ENCODE results near the gene ETDB.
"Not testable (repeated sequence)": the region's sequence is repeated elsewhere in the genome, so short reads cannot be mapped to it uniquely, and the experiment has no call there.

The ETDB gene

GRCh38 chrX:135120056-135120576 is at the start of gene ETDB:
TSS of gene ETDB (minus strand) at chrX:135120526. CDS start at chrX:135119261, 1,265 bp downstream.
- in situ Hi-C loops (cut with MboI; ENCODE audit: low sequenced_read_pairs) = not testable (repeated sequence)

- in situ Hi-C loops (cut with MboI; ENCODE audit: low sequenced_read_pairs) = not testable (repeated sequence)
These were observed 49.2 kb upstream of the ETDB start for GRCh38 chrX:135169534-135169933.

- in situ Hi-C loops (cut with MboI; ENCODE audit: low sequenced_read_pairs) = no loop called here
These were observed 48.2 kb upstream of the ETDB start for GRCh38 chrX:135168486-135168885.

GRCh38 chrX:135154688-135155087 is 34.4 kb upstream of the ETDB start:
- in situ Hi-C loops (cut with MboI; ENCODE audit: low sequenced_read_pairs) = not testable (repeated sequence)

- in situ Hi-C loops (cut with MboI; ENCODE audit: low sequenced_read_pairs) = not testable (repeated sequence)
These were observed 5.8 kb upstream of the ETDB start for GRCh38 chrX:135126145-135126544.

GRCh38 chrX:135116064-135116463 is 4.3 kb downstream of the ETDB start:
- in situ Hi-C loops (cut with MboI; ENCODE audit: low sequenced_read_pairs) = not testable (repeated sequence)

GRCh38 chrX:135114392-135114791 is 5.9 kb downstream of the ETDB start:
- in situ Hi-C loops (cut with MboI; ENCODE audit: low sequenced_read_pairs) = no loop called here

- in situ Hi-C loops (cut with MboI; ENCODE audit: low sequenced_read_pairs) = no loop called here
These were observed 7.6 kb downstream of the ETDB start for GRCh38 chrX:135112743-135113142.

- in situ Hi-C loops (cut with MboI; ENCODE audit: low sequenced_read_pairs) = no loop called here
These were observed 8.1 kb downstream of the ETDB start for GRCh38 chrX:135112096-135112729.

GRCh38 chrX:135109554-135109953 is 10.8 kb downstream of the ETDB start:
- in situ Hi-C loops (cut with MboI; ENCODE audit: low sequenced_read_pairs) = no loop called here

GRCh38 chrX:135099493-135099783 is 20.9 kb downstream of the ETDB start:
- in situ Hi-C loops (cut with MboI; ENCODE audit: low sequenced_read_pairs) = no loop called here

- in situ Hi-C loops (cut with MboI; ENCODE audit: low sequenced_read_pairs) = not testable (repeated sequence)
These were observed 23.1 kb downstream of the ETDB start for GRCh38 chrX:135097196-135097744.

GRCh38 chrX:135095715-135096114 is 24.6 kb downstream of the ETDB start:
- in situ Hi-C loops (cut with MboI; ENCODE audit: low sequenced_read_pairs) = no loop called here

GRCh38 chrX:135094726-135095125 is 25.6 kb downstream of the ETDB start:
- in situ Hi-C loops (cut with MboI; ENCODE audit: low sequenced_read_pairs) = no loop called here

GRCh38 chrX:135089126-135089525 is 31.2 kb downstream of the ETDB start:
- in situ Hi-C loops (cut with MboI; ENCODE audit: low sequenced_read_pairs) = no loop called here

- in situ Hi-C loops (cut with MboI; ENCODE audit: low sequenced_read_pairs) = no loop called here
These were observed 32.5 kb downstream of the ETDB start for GRCh38 chrX:135087867-135088266.

- in situ Hi-C loops (cut with MboI; ENCODE audit: low sequenced_read_pairs) = no loop called here
These were observed 34.0 kb downstream of the ETDB start for GRCh38 chrX:135086197-135086854.

- in situ Hi-C loops (cut with MboI; ENCODE audit: low sequenced_read_pairs) = no loop called here
These were observed 38.5 kb downstream of the ETDB start for GRCh38 chrX:135081693-135082404.
